Kidney epithelial cell (primary cell): ENCODE results near the gene TWF2. TPM values are rescaled to one million over a fixed set of nuclear protein-coding genes. Genes with fewer than 3 reads are reported as not detected.
A peak's percentile ranks its signal among the peaks of the same experiment; 100 is the strongest.

ENCODE experiments used
- DNase-seq: peaks from one replicate; pipeline ENCODE4 v3.0.0-alpha.2; 2010; ENCODE audit warnings: low read depth
- H3K27me3 ChIP-seq: 2 replicates; pipeline ENCODE4 v1.6.0; 2011; ENCODE audit warnings: low read length; ENCODE audit not compliant: control insufficient read depth, insufficient read depth
- H3K36me3 ChIP-seq: 2 replicates; pipeline ENCODE4 v1.5.1; 2011; ENCODE audit warnings: low read length; ENCODE audit not compliant: control insufficient read depth, insufficient read depth
- H3K4me3 ChIP-seq: 2 replicates; pipeline ENCODE4 v1.5.1; 2011; ENCODE audit warnings: low read depth, mild to moderate bottlenecking, control low read depth, low read length
- CTCF ChIP-seq: IDR thresholded peaks from 2 replicates; pipeline ENCODE4 v1.5.1; 2011; ENCODE audit warnings: mild to moderate bottlenecking, moderate library complexity, low read length, control low read depth, inconsistent platforms; ENCODE audit not compliant: insufficient read depth, poor library complexity, severe bottlenecking
- total RNA-seq: library from RNA; depleted of rRNA; stranded (reverse); fragments of >200 nt; gene quantifications from 2 replicates; pipeline ENCODE4 v1.2.3, GENCODE V29; 2015

Gene TWF2
- total RNA-seq, 1 donor from 2014 or later = 159 TPM

DNA sequence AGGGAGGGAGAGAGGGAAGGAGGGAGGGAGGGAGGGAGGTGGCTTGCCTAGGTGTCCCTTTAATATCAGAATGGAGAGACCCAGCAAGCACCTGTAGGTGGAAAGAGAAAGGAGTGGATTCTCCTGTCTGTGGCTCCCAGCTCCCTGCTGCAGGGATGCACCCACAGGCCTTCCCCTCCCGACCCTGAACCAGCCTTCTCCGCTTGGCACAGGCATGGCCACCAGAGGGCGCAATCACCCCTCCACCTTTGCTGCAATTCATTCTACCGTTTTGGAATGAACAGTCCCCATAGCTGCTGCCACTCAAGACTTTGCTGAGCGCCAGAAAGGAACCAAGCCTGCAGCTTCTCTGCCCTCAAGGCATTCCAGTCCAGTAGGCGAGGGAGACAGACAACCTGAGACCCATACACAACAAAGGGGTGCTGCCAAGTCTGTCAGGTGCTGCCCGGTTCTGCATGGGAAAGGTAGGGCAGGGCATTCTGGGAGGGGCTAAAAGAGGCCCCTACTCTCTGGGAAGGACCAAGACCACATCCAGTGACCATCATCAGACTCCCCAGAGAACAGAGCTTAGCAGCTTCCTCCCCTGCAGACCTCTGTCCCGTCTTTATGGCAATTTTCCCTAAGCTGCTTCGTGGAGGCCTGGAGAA lies 18.5 kb downstream of the TWF2 start:
- Histone ChIP-seq H3K4me3 (no peak overlapping the region), H3K36me3 (no peaks in the 10 kb centered on the region), H3K27me3 (no peaks in the 10 kb centered on the region)
- no peak for DNase-seq
- TF ChIP-seq CTCF = peak; percentile 94

DNA sequence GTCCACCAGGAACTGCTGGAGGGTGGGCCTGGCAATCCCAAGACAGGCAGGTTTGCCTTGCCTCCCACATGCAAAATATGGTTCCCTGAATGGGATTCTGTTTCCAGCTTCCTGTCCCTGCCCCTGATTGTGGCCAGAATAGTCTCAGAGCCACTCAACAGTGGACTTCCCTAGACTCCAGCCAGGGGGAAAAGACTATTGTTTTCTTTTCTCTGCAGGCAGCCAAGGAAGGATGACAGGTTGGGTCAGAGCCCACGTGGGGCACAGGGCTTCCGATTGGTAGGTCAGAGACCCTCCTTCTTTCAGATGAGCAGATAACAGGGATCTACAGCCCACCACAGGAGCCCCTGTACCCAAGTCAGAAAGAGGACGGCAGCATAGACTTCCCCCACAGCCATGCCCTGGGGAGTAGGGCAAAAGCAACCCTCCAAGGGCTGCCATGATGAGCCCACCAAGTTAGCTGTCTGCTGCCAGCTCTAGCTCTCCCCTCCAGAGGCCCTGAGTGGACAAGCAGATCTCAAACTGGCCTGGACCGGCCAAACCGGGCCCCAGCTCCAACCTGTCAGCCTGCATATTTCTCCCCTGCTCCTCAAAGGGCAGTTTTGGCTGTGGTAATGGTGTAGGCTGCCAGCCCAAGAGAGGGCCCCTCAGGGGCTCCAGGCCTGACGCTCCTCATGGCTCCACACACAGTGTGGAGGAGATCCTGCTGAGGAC lies 19.9 kb downstream of the TWF2 start:
- Histone ChIP-seq H3K36me3 (no peaks in the 10 kb centered on the region), H3K27me3 (no peaks in the 10 kb centered on the region), H3K4me3 (no peak overlapping the region)
- TF ChIP-seq CTCF = no peak
- DNase-seq = no peak

DNA sequence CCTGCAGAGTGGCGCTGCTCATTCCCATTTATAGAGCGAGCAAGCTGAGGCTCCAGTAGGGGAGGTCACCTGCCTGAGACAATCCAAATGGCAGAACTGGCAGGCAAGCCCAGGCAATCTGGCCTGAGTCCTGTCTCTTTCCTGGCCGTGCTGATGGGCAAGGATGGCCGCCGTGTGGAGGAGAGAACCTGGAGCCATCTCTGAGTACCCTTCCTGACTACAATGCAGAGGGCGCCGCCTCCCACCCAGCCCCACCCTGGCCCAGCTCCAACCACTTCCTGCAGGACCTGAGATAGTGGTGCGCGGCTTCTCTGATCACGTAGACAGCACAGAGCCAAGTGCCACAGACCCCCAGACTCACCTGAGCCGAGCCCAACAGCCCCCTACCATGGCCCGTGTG lies 20.5 kb downstream of the TWF2 start:
- DNase-seq = no peak
- H3K27me3 ChIP-seq = no peaks in the 10 kb centered on the region
- H3K4me3 ChIP-seq = no peak overlapping the region
- H3K36me3 ChIP-seq = no peaks in the 10 kb centered on the region
- no peak for TF ChIP-seq CTCF

- TF ChIP-seq CTCF = no peak
- Histone ChIP-seq H3K36me3 (no peaks in the 10 kb centered on the region), H3K27me3 (no peaks in the 10 kb centered on the region), H3K4me3 (no peak overlapping the region)
- no peak for DNase-seq
Measured at GRCh38 chr3:52218026-52218425, 20.9 kb downstream of the TWF2 start.

DNA sequence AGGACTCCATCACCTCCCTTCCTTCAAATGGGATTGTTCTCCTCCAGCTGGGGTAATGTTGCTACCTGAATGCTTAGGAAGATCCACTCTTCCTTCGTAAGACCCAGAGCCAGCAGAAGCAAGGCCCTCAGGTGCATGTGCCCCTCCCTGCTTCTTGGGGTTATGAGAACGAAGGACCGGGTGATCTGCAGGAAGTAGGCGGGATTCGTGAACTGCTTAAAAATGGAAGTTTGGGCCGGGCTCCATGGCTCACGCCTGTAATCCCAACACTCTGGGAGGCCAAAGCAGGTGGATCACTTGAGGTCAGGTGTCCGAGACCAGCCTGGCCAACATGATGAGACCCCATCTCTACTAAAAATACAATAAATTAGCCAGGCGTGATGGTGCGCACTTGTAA lies 21.6 kb downstream of the TWF2 start:
- no peak for DNase-seq
- no peaks in the 10 kb centered on the region for H3K36me3 ChIP-seq
- H3K27me3 ChIP-seq = no peaks in the 10 kb centered on the region
- TF ChIP-seq CTCF = no peak
- no peak overlapping the region for H3K4me3 ChIP-seq
